ENCODE data around the gene RYK. TPM values are rescaled to one million over a fixed set of nuclear protein-coding genes. Genes with fewer than 3 reads are reported as not detected.
A peak's percentile ranks its signal among the peaks of the same experiment; 100 is the strongest.

The RYK gene
- 57.7 and 60.6 TPM in 2 replicates for total RNA-seq (2021)
- long read RNA-seq, partial matches to known transcripts: 8 of 17 reads
- long read RNA-seq, other reads (novel, unspliced or antisense): 2 of 17 reads

- Histone ChIP-seq H3K18ac (ENCODE audit: insufficient read length, low read depth, low read length) (peak within 1 kb of the TSS; percentile 97), H3K14ac (ENCODE audit: insufficient read depth, low read length) (peak within 1 kb of the TSS; percentile 91), H3K4me2 (ENCODE audit: insufficient read depth, insufficient read length, low read length) (peak within 1 kb of the TSS; percentile 88), H3K4ac (ENCODE audit: low read depth, low read length) (no peak within 1 kb of the TSS), H3K79me1 (ENCODE audit: insufficient read depth, low read depth, low read length, poor library complexity, severe bottlenecking) (no peaks in the 10 kb centered on the region), H2BK5ac (ENCODE audit: insufficient read length, low read length) (no peak within 1 kb of the TSS), H4K5ac (ENCODE audit: insufficient read length, low read depth, low read length) (no peak within 1 kb of the TSS), H3K23ac (ENCODE audit: insufficient read length, low read depth, low read length) (no peak within 1 kb of the TSS), H3K27me3 (ENCODE audit: insufficient read depth, low read length) (no peaks in the 10 kb centered on the region), H3K4me1 (ENCODE audit: insufficient read depth, low read length) (peaks cover 15% of the 10 kb centered on the region; the same call in 1 of the 2 replicates), H3K27ac (ENCODE audit: insufficient read length, low read depth, low read length) (no peak within 1 kb of the TSS), H4K20me1 (ENCODE audit: control insufficient read depth, insufficient read depth, insufficient read length) (no peaks in the 10 kb centered on the region), H3K9me3 (ENCODE audit: control insufficient read depth, low read depth, low read length) (no peaks in the 10 kb centered on the region), H2AK5ac (ENCODE audit: insufficient read length, low read length) (no peak within 1 kb of the TSS), H2AFZ (ENCODE audit: low read length) (no peak within 1 kb of the TSS), H3T11ph (ENCODE audit: low read length) (no peak within 1 kb of the TSS), H3K9ac (ENCODE audit: extremely low read depth, insufficient read length, low read length) (peak within 1 kb of the TSS; percentile 54), H3K79me2 (ENCODE audit: insufficient read depth, low read length) (peaks cover 22% of the 10 kb centered on the region; the same call in 1 of the 2 replicates), H2BK20ac (ENCODE audit: low read depth, low read length, poor library complexity, severe bottlenecking) (no peak within 1 kb of the TSS), H3K23me2 (ENCODE audit: insufficient read length, low read depth, low read length, poor library complexity, severe bottlenecking) (peaks cover 8% of the 10 kb centered on the region), H2BK12ac (ENCODE audit: insufficient read length, low read depth, low read length) (no peak within 1 kb of the TSS), H3K56ac (ENCODE audit: insufficient read length, low read depth, low read length) (no peak within 1 kb of the TSS), H4K91ac (ENCODE audit: insufficient read length, low read depth, low read length) (no peak within 1 kb of the TSS), H2BK120ac (ENCODE audit: low read depth, low read length, poor library complexity, severe bottlenecking) (peak within 1 kb of the TSS; percentile 84), H2BK15ac (ENCODE audit: low read depth, low read length) (no peak within 1 kb of the TSS), H4K8ac (replicated peaks; ENCODE audit: insufficient read length, low read depth, low read length) (no peak within 1 kb of the TSS)
- Mint-ChIP-seq H3K9me3 (peaks cover 14% of the 10 kb centered on the region in 2 experiments), H3K27me3 (ENCODE audit: low read depth) (no peaks in the 10 kb centered on the region), H3K27ac (peak within 1 kb of the TSS; percentile 76 to 96 (median 85)), H3K4me1 (peaks cover 46 to 58% of the 10 kb centered on the region in 2 experiments), H3K4me3 (peak within 1 kb of the TSS; percentile 89 to 94), H3K36me3 (ENCODE audit: insufficient read depth in 1 of 3, low read depth in 3 of 3) (peaks cover 9 to 28% (median 20%) of the 10 kb centered on the region in 3 experiments; a peak in 6 of 7 replicates)
- TF ChIP-seq CTCF (conservative IDR thresholded peaks at IDR 0.05): no peak
- peak; percentile 85 for DNase-seq
- WGBS (ENCODE audit: extremely low coverage, insufficient read length, low lambda C conversion rate): no CpG with 5 or more reads among the region's 59 CpGs
These were observed at the start of gene RYK for GRCh38 chr3:134250717-134251220. RYK (minus strand) TSS chr3:134250859; CDS start chr3:134250654, 205 bp downstream.
